Loucy (cell line): ENCODE results near the gene SRGAP1.

ENCODE experiments used
- H2AFZ ChIP-seq: fragments of 200-600 bp; sonication (generic); 2 replicates; pipeline ENCODE4 v1.6.0; 2016; ENCODE audit warnings: antibody characterized with exemption, mild to moderate bottlenecking, low read length, moderate library complexity
- H3F3A ChIP-seq: fragments of 200-600 bp; 2 replicates; pipeline ENCODE4 v1.6.0; 2016; ENCODE audit warnings: antibody characterized with exemption, low read depth, mild to moderate bottlenecking
- H3K27me3 ChIP-seq: fragments of 200-600 bp; sonication (generic); 2 replicates; pipeline ENCODE4 v1.6.1; 2014; ENCODE audit warnings: low read length, mild to moderate bottlenecking; ENCODE audit not compliant: insufficient read depth, poor library complexity, severe bottlenecking
- H3K36me3 ChIP-seq: fragments of 200-600 bp; sonication (generic); 2 replicates; pipeline ENCODE4 v1.6.1; 2016; ENCODE audit warnings: low read length; ENCODE audit not compliant: insufficient read depth
- H3K4me1 ChIP-seq: fragments of 200-600 bp; sonication (generic); 2 replicates; pipeline ENCODE4 v1.5.1; 2014; ENCODE audit warnings: low read length, mild to moderate bottlenecking; ENCODE audit not compliant: insufficient read depth, poor library complexity, severe bottlenecking
- H3K4me2 ChIP-seq: fragments of 200-600 bp; sonication (generic); 2 replicates; pipeline ENCODE4 v1.6.0; 2014; ENCODE audit warnings: antibody characterized with exemption, low read length, low read depth, mild to moderate bottlenecking; ENCODE audit not compliant: poor library complexity, severe bottlenecking
- H3K4me3 ChIP-seq: fragments of 200-600 bp; sonication (generic); 2 replicates; pipeline ENCODE4 v1.5.1; 2014; ENCODE audit warnings: low read length, mild to moderate bottlenecking, mixed read lengths; ENCODE audit not compliant: poor library complexity, severe bottlenecking
- H3K79me2 ChIP-seq: fragments of 200-600 bp; sonication (generic); 2 replicates; pipeline ENCODE4 v1.6.1; 2014; ENCODE audit warnings: low read length; ENCODE audit not compliant: insufficient read depth
- H3K9ac ChIP-seq: fragments of 200-600 bp; sonication (generic); 2 replicates; pipeline ENCODE4 v1.6.0; 2014; ENCODE audit warnings: mild to moderate bottlenecking, low read depth, low read length, moderate library complexity; ENCODE audit not compliant: poor library complexity, severe bottlenecking
- H3K9me2 ChIP-seq: fragments of 200-600 bp; sonication (generic); replicated peaks from 2 replicates; pipeline ENCODE4 v1.6.1; 2016; ENCODE audit warnings: low read depth, low read length, mixed read lengths
- H3K9me3 ChIP-seq: fragments of 200-600 bp; sonication (generic); 2 replicates; pipeline ENCODE4 v1.6.1; 2014; ENCODE audit warnings: mild to moderate bottlenecking, antibody characterized with exemption, low read length, low read depth; ENCODE audit not compliant: insufficient read depth
- H4K20me1 ChIP-seq: fragments of 200-600 bp; sonication (generic); 2 replicates; pipeline ENCODE4 v1.6.0; 2014; ENCODE audit warnings: antibody characterized with exemption, low read length, mild to moderate bottlenecking; ENCODE audit not compliant: insufficient read depth, poor library complexity, severe bottlenecking
- EZH2phosphoT487 ChIP-seq: fragments of 200-600 bp; IDR thresholded peaks from 2 replicates; pipeline ENCODE4 v1.6.1; 2018; ENCODE audit warnings: antibody characterized with exemption, mild to moderate bottlenecking, moderate library complexity, borderline replicate concordance
- TF ChIP-seq, protein P1 (sequence below): fragments of 200-600 bp; sonication (generic); conservative IDR thresholded peaks from 2 replicates; pipeline ENCODE4 v1.5.1; 2014; ENCODE audit warnings: mild to moderate bottlenecking, antibody characterized with exemption, low read length

The SRGAP1 gene

GRCh38 chr12:63828867-63829266, 15.6 kb upstream of the SRGAP1 start:
- Histone ChIP-seq H3K4me3 (no peak overlapping the region), H3K36me3 (no peaks in the 10 kb centered on the region)

DNA sequence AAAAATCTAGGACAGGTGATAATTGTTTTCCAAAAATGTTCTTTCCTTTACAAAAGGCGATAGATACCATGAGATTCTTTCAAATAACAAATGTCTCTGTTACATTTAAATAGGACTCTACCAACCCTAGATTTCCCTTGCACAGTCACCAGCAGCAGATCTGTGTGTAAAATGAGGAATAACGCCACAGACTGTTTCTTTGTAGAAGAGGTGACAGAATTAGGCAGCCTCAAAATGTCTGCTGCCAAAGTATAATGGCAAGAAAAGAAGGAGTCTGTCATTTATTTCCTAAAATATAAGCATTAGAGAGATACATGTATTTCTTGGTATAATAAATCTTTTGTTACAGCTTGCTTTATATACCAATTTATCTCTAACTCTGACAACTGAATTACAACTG, 8.5 kb upstream of the SRGAP1 start:
- H3K4me3 ChIP-seq: no peak overlapping the region
- H4K20me1 ChIP-seq: no peaks in the 10 kb centered on the region
- TF ChIP-seq, protein P1, sequence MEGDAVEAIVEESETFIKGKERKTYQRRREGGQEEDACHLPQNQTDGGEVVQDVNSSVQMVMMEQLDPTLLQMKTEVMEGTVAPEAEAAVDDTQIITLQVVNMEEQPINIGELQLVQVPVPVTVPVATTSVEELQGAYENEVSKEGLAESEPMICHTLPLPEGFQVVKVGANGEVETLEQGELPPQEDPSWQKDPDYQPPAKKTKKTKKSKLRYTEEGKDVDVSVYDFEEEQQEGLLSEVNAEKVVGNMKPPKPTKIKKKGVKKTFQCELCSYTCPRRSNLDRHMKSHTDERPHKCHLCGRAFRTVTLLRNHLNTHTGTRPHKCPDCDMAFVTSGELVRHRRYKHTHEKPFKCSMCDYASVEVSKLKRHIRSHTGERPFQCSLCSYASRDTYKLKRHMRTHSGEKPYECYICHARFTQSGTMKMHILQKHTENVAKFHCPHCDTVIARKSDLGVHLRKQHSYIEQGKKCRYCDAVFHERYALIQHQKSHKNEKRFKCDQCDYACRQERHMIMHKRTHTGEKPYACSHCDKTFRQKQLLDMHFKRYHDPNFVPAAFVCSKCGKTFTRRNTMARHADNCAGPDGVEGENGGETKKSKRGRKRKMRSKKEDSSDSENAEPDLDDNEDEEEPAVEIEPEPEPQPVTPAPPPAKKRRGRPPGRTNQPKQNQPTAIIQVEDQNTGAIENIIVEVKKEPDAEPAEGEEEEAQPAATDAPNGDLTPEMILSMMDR: no peak
- no peak for TF ChIP-seq EZH2phosphoT487
- no peak overlapping the region for H3K9ac ChIP-seq
- H3K9me3 ChIP-seq: no peaks in the 10 kb centered on the region
- no peaks in the 10 kb centered on the region for H3K79me2 ChIP-seq
- H3K36me3 ChIP-seq: no peaks in the 10 kb centered on the region
- no peaks in the 10 kb centered on the region for H3K4me1 ChIP-seq
- H3K4me2 ChIP-seq: no peak overlapping the region
- no peaks in the 10 kb centered on the region for H3K9me2 ChIP-seq
- H3K27me3 ChIP-seq: no peaks in the 10 kb centered on the region
- H2AFZ ChIP-seq: no peak overlapping the region
- H3F3A ChIP-seq: no peaks in the 10 kb centered on the region

More at GRCh38 chr12:63828867-63829266, 15.6 kb upstream of the SRGAP1 start:
- Histone ChIP-seq H3K4me2 (no peak overlapping the region), H3K79me2 (no peaks in the 10 kb centered on the region), H3K9me2 (no peaks in the 10 kb centered on the region), H2AFZ (no peak overlapping the region), H3K9me3 (no peaks in the 10 kb centered on the region; the same call in 1 of the 2 replicates), H3K4me1 (no peaks in the 10 kb centered on the region), H3F3A (no peaks in the 10 kb centered on the region), H4K20me1 (no peaks in the 10 kb centered on the region), H3K9ac (no peak overlapping the region), H3K27me3 (no peaks in the 10 kb centered on the region)
- no peak for TF ChIP-seq EZH2phosphoT487
- TF ChIP-seq, protein P1: no peak

GRCh38 chr12:63836936-63837335, 7.6 kb upstream of the SRGAP1 start:
- no peak overlapping the region for H3K4me2 ChIP-seq
- H3K36me3 ChIP-seq: no peaks in the 10 kb centered on the region
- no peak overlapping the region for H2AFZ ChIP-seq
- no peaks in the 10 kb centered on the region for H3K9me3 ChIP-seq
- no peaks in the 10 kb centered on the region for H4K20me1 ChIP-seq
- no peaks in the 10 kb centered on the region for H3K27me3 ChIP-seq
- TF ChIP-seq EZH2phosphoT487: no peak
- no peak overlapping the region for H3K9ac ChIP-seq
- no peaks in the 10 kb centered on the region for H3K9me2 ChIP-seq
- H3K79me2 ChIP-seq: no peaks in the 10 kb centered on the region
- H3K4me1 ChIP-seq: no peaks in the 10 kb centered on the region
- no peak overlapping the region for H3K4me3 ChIP-seq
- H3F3A ChIP-seq: no peaks in the 10 kb centered on the region

- Histone ChIP-seq H4K20me1 (no peaks in the 10 kb centered on the region), H3K9me2 (no peaks in the 10 kb centered on the region), H3K4me2 (no peak overlapping the region), H3K4me1 (peaks cover 3% of the 10 kb centered on the region), H3K9me3 (no peaks in the 10 kb centered on the region), H2AFZ (no peak overlapping the region), H3F3A (no peaks in the 10 kb centered on the region), H3K36me3 (no peaks in the 10 kb centered on the region), H3K4me3 (no peak overlapping the region), H3K9ac (no peak overlapping the region), H3K79me2 (no peaks in the 10 kb centered on the region), H3K27me3 (no peaks in the 10 kb centered on the region)
- TF ChIP-seq, protein P1: no peak
- TF ChIP-seq EZH2phosphoT487: no peak
Observed at GRCh38 chr12:63838411-63838810, 6.1 kb upstream of the SRGAP1 start.
